Renal cortex interstitium (tissue), 11 donors: ENCODE results near the gene TCN1. TPM values are rescaled to one million over a fixed set of nuclear protein-coding genes. Genes with fewer than 3 reads are reported as not detected.
"Not testable (repeated sequence)": the region's sequence is repeated elsewhere in the genome, so short reads cannot be mapped to it uniquely, and the experiment has no call there.

Source experiments
- DNase-seq, 11 donors: peaks; one replicate each; pipeline ENCODE4 v3.0.0-alpha.2; 2013; ENCODE audit warnings: low read depth in 9 of 11, low spot score in 4 of 11; ENCODE audit errors: extremely low read depth in 1 of 11
- polyA plus RNA-seq, 3 donors: library from polyadenylated mRNA; unstranded; fragments of 120-200 nt; gene quantifications; one replicate each; pipeline ENCODE4 v1.2.1, GENCODE V29; 2013; ENCODE audit not compliant: insufficient read length in 3 of 3

Gene TCN1
- polyA plus RNA-seq, 3 donors = not detected

GRCh38 chr11:59862252-59862651 lies 4.0 kb downstream of the TCN1 start:
- no peak for DNase-seq

GRCh38 chr11:59859673-59860072 lies 6.6 kb downstream of the TCN1 start:
- DNase-seq = no peak

- DNase-seq = no peak
Observed at GRCh38 chr11:59857439-59858434, 8.6 kb downstream of the TCN1 start.

GRCh38 chr11:59854871-59855270 lies 11.4 kb downstream of the TCN1 start:
- no peak for DNase-seq

GRCh38 chr11:59851416-59851815 lies 14.9 kb downstream of the TCN1 start:
- DNase-seq = not testable (repeated sequence)

- DNase-seq = not testable (repeated sequence)
Observed at GRCh38 chr11:59849551-59849950, 16.7 kb downstream of the TCN1 start.

- peak in 1 of 11 donors; percentile 18 for DNase-seq
Observed at GRCh38 chr11:59849129-59849528, 17.2 kb downstream of the TCN1 start.

GRCh38 chr11:59848439-59848838 lies 17.8 kb downstream of the TCN1 start:
- not testable (repeated sequence) for DNase-seq

- no peak for DNase-seq
Observed at GRCh38 chr11:59847626-59848025, 18.7 kb downstream of the TCN1 start.

- DNase-seq = no peak
Observed at GRCh38 chr11:59846556-59846955, 19.7 kb downstream of the TCN1 start.

GRCh38 chr11:59845399-59845798 lies 20.9 kb downstream of the TCN1 start, which contains the start of gene CBLIF:
TSS of gene CBLIF (minus strand) at chr11:59845499. CDS start at chr11:59845453, 46 bp downstream.
- no peak for DNase-seq

- no peak for DNase-seq
Observed at GRCh38 chr11:59842316-59842715, 24.0 kb downstream of the TCN1 start.

- no peak for DNase-seq
Observed at GRCh38 chr11:59841514-59841913, 24.8 kb downstream of the TCN1 start.

GRCh38 chr11:59839615-59840014 lies 26.7 kb downstream of the TCN1 start:
- DNase-seq = no peak

- no peak for DNase-seq
Observed at GRCh38 chr11:59833602-59834001, 32.7 kb downstream of the TCN1 start.

GRCh38 chr11:59829358-59829757 lies 36.9 kb downstream of the TCN1 start:
- no peak for DNase-seq

- DNase-seq = peak in 5 of 11 donors; percentile 8 to 35 (median 17)
Observed at GRCh38 chr11:59822989-59823566, 43.2 kb downstream of the TCN1 start.

GRCh38 chr11:59818572-59818971 lies 47.7 kb downstream of the TCN1 start:
- DNase-seq = no peak

GRCh38 chr11:59816434-59816833 lies 49.9 kb downstream of the TCN1 start:
- DNase-seq = not testable (repeated sequence)

GRCh38 chr11:59815754-59816153 lies 50.5 kb downstream of the TCN1 start:
- DNase-seq = no peak
